Lung (tissue), 12 donors: Measurements from ENCODE around the gene TBC1D22A. TPM values are rescaled to one million over a fixed set of nuclear protein-coding genes. Genes with fewer than 3 reads are reported as not detected.

ENCODE experiments used
- ATAC-seq: fragments of 200-7000 bp; cut with Tn5 transposase; one replicate; pipeline ENCODE4 v1.9.1; 2020; ENCODE audit warnings: moderate number of reproducible peaks; ENCODE audit not compliant: insufficient read depth, low FRiP score
- DNase-seq, 3 donors: peaks; one replicate each; pipeline ENCODE4 v3.0.0-alpha.2; 2013 to 2017
- H3K27ac ChIP-seq, 2 donors: one replicate each; pipeline ENCODE4 v1.5.1; 2013; ENCODE audit warnings: mild to moderate bottlenecking in 2 of 2, moderate library complexity in 2 of 2, control low read depth in 1 of 2, inconsistent platforms in 1 of 2, low read depth in 1 of 2, low read length in 1 of 2
- H3K27me3 ChIP-seq, 3 donors: one replicate each; pipeline ENCODE4 v1.5.1; 2013; ENCODE audit warnings: low read length in 2 of 3; ENCODE audit not compliant: control insufficient read depth in 3 of 3, insufficient read depth in 3 of 3
- H3K36me3 ChIP-seq, 4 donors: one replicate each; pipeline ENCODE4 v1.5.1; 2013; ENCODE audit warnings: low read length in 4 of 4, mild to moderate bottlenecking in 1 of 4, moderate library complexity in 1 of 4; ENCODE audit not compliant: control insufficient read depth in 4 of 4, insufficient read depth in 4 of 4
- H3K4me1 ChIP-seq, 5 donors: one replicate each; pipeline ENCODE4 v1.5.1; 2013; ENCODE audit warnings: low read length in 5 of 5, mild to moderate bottlenecking in 2 of 5, moderate library complexity in 1 of 5; ENCODE audit not compliant: control insufficient read depth in 5 of 5, insufficient read depth in 5 of 5
- H3K4me3 ChIP-seq: one replicate; pipeline ENCODE4 v1.5.1; 2013; ENCODE audit warnings: mild to moderate bottlenecking, control low read depth, moderate library complexity
- H3K9ac ChIP-seq, 2 donors: one replicate each; pipeline ENCODE4 v1.5.1; 2013; ENCODE audit warnings: low read length in 2 of 2, control low read depth in 1 of 2; ENCODE audit not compliant: insufficient read depth in 1 of 2
- H3K9me3 ChIP-seq, 4 donors: one replicate each; pipeline ENCODE4 v1.5.1; 2013; ENCODE audit warnings: low read length in 3 of 4, mild to moderate bottlenecking in 1 of 4, moderate library complexity in 1 of 4; ENCODE audit not compliant: control insufficient read depth in 4 of 4, insufficient read depth in 3 of 4
- CTCF ChIP-seq: IDR thresholded peaks from 2 replicates; pipeline ENCODE4 v1.5.1; 2012; ENCODE audit warnings: mild to moderate bottlenecking; ENCODE audit errors: control extremely low read depth, extremely low read depth
- WGBS, 2 donors: extraction: QIAGEN DNeasy Blood & Tissue Kit; methylation state at CpG; one replicate each; pipeline ENCODE4 v1.1.7; 2013; 5-methylcytosine and 5-hydroxymethylcytosine counted together
- polyA plus RNA-seq, 2 donors: library from polyadenylated mRNA; stranded (reverse); fragments of 200-250 nt; gene quantifications; one replicate each; pipeline ENCODE4 v1.2.1, GENCODE V29; 2013
- total RNA-seq, 2 donors: library from RNA; depleted of rRNA in 1 of 2; stranded (reverse); fragments of >200 nt in 1 of 2; gene quantifications; one replicate each; pipeline ENCODE4 v1.2.1, GENCODE V29; 2014 to 2021
- donor health status: control.
- donor health status: control.
- donor health status: Bipolar disorder and iron deficiency.
- donor health status: healthy.
- donor health status: DM: yes; HTN: yes; CAD: no.

Gene TBC1D22A
- total and polyA plus RNA-seq, 4 donors, result 20.2 to 38.4 (median 21.0) TPM

- WGBS, 2 donors, result 62 to 63% methylated on average over 16 of the region's 16 CpGs
- ATAC-seq (no peak), DNase-seq (no peak)
- Histone ChIP-seq H3K4me1 (peaks cover 0 to 5% (median 0%) of the 10 kb centered on the region in 5 donors), H3K36me3 (no peaks in the 10 kb centered on the region), H3K9me3 (peaks cover 0 to 3% (median 0%) of the 10 kb centered on the region in 4 donors), H3K9ac (no peak overlapping the region), H3K27me3 (no peaks in the 10 kb centered on the region), H3K4me3 (no peak overlapping the region), H3K27ac (no peak overlapping the region)
- TF ChIP-seq CTCF, result peak; percentile 23
Observed at GRCh38 chr22:47213571-47214230, 451.3 kb downstream of the TBC1D22A start.

- Histone ChIP-seq H3K9ac (no peak overlapping the region), H3K9me3 (peaks cover 0 to 3% (median under 1%) of the 10 kb centered on the region in 4 donors), H3K4me1 (no peaks in the 10 kb centered on the region), H3K27ac (no peak overlapping the region), H3K36me3 (no peaks in the 10 kb centered on the region), H3K4me3 (no peak overlapping the region), H3K27me3 (no peaks in the 10 kb centered on the region)
- 79 to 80% methylated on average over 5 of the region's 5 CpGs for WGBS, 2 donors
- no peak for TF ChIP-seq CTCF
- ATAC-seq (no peak), DNase-seq (peak in 1 of 3 donors; percentile 3)
Observed at GRCh38 chr22:47215851-47216250, 453.4 kb downstream of the TBC1D22A start.

- TF ChIP-seq CTCF, result no peak
- no peak overlapping the region for H3K27ac ChIP-seq
- no peaks in the 10 kb centered on the region for H3K4me1 ChIP-seq
- no peaks in the 10 kb centered on the region for H3K27me3 ChIP-seq
- peak in 1 of 3 donors; percentile 3 for DNase-seq
- H3K36me3 ChIP-seq, result no peaks in the 10 kb centered on the region
- H3K9ac ChIP-seq, result no peak overlapping the region
- no peak overlapping the region for H3K4me3 ChIP-seq
- WGBS, 2 donors, result 91% methylated on average over 15 of the region's 15 CpGs
- H3K9me3 ChIP-seq, result peaks cover 0 to 2% (median 0%) of the 10 kb centered on the region in 4 donors
- no peak for ATAC-seq
Observed at GRCh38 chr22:47218671-47219070, 456.2 kb downstream of the TBC1D22A start.
